Activated CD8-positive, alpha-beta memory T cell treated with anti-CD3 and anti-CD28 coated beads, Interleukin-2, amount 50 U/mL, for 1 hour (primary cell): ENCODE measurements around the gene FBN1.

Source experiments
- DNase-seq: peaks from one replicate; pipeline ENCODE4 v3.0.0-alpha.2; 2020; ENCODE audit errors: extremely low read depth

Gene FBN1

GRCh38 chr15:48652510-48653076 lies 7.1 kb upstream of the FBN1 start:
- DNase-seq = no peak

GRCh38 chr15:48650931-48651330 lies 5.4 kb upstream of the FBN1 start:
- DNase-seq = no peak

- no peak for DNase-seq
Measured at GRCh38 chr15:48647962-48648361, 2.5 kb upstream of the FBN1 start.

- no peak for DNase-seq
Measured at GRCh38 chr15:48646331-48646730, 822 bp upstream of the FBN1 start.

GRCh38 chr15:48644827-48645557 lies 517 bp downstream of the FBN1 start:
- no peak for DNase-seq

GRCh38 chr15:48644467-48644826 lies 1.1 kb downstream of the FBN1 start:
- DNase-seq = no peak

GRCh38 chr15:48643776-48644466 lies 1.6 kb downstream of the FBN1 start:
- no peak for DNase-seq

- no peak for DNase-seq
Measured at GRCh38 chr15:48643206-48643605, 2.3 kb downstream of the FBN1 start.

- no peak for DNase-seq
Measured at GRCh38 chr15:48642795-48643194, 2.7 kb downstream of the FBN1 start.

GRCh38 chr15:48641416-48641815 lies 4.1 kb downstream of the FBN1 start:
- no peak for DNase-seq

GRCh38 chr15:48638963-48639362 lies 6.5 kb downstream of the FBN1 start:
- DNase-seq = no peak

- no peak for DNase-seq
Measured at GRCh38 chr15:48637639-48638038, 7.9 kb downstream of the FBN1 start.

GRCh38 chr15:48636511-48636910 lies 9.0 kb downstream of the FBN1 start:
- no peak for DNase-seq

- DNase-seq = no peak
Measured at GRCh38 chr15:48634893-48635292, 10.6 kb downstream of the FBN1 start.

GRCh38 chr15:48634096-48634495 lies 11.4 kb downstream of the FBN1 start:
- DNase-seq = no peak

GRCh38 chr15:48632651-48633050 lies 12.9 kb downstream of the FBN1 start:
- no peak for DNase-seq

- DNase-seq = no peak
Measured at GRCh38 chr15:48631176-48631770, 14.2 kb downstream of the FBN1 start.

GRCh38 chr15:48630245-48630644 lies 15.3 kb downstream of the FBN1 start:
- no peak for DNase-seq

GRCh38 chr15:48628832-48629231 lies 16.7 kb downstream of the FBN1 start:
- no peak for DNase-seq

GRCh38 chr15:48627260-48627940 lies 18.1 kb downstream of the FBN1 start:
- no peak for DNase-seq

- no peak for DNase-seq
Measured at GRCh38 chr15:48625126-48625525, 20.4 kb downstream of the FBN1 start.

- no peak for DNase-seq
Measured at GRCh38 chr15:48624700-48625099, 20.8 kb downstream of the FBN1 start.
